GM18526 (cell line): Measurements from ENCODE around the gene ANKS1A.

Experiments
- POLR2A ChIP-seq: IDR thresholded peaks from 3 replicates; pipeline ENCODE4 v1.6.1; 2011; ENCODE audit not compliant: insufficient read length; ENCODE audit errors: extremely low read depth

ANKS1A gene

DNA sequence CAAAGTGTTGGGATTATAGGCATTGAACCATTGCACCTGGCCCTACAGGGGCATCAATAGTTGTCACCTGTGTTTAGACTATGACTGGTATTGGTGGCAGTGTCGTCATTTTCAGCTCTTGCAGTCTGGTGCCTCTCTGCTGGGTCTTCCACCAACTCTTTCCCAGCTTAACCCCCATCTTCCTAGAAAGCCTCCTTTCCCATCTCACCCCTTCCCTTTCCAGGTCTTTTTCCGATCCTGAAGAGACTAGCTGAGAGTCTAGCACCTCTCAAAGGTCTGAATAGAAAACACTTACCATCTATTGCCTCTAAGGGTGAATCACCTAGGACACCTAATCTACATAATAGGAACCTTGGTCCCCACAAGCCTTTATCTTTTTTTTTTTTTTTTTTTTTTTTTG lies 181.1 kb downstream of the ANKS1A start:
- TF ChIP-seq POLR2A = no peak

DNA sequence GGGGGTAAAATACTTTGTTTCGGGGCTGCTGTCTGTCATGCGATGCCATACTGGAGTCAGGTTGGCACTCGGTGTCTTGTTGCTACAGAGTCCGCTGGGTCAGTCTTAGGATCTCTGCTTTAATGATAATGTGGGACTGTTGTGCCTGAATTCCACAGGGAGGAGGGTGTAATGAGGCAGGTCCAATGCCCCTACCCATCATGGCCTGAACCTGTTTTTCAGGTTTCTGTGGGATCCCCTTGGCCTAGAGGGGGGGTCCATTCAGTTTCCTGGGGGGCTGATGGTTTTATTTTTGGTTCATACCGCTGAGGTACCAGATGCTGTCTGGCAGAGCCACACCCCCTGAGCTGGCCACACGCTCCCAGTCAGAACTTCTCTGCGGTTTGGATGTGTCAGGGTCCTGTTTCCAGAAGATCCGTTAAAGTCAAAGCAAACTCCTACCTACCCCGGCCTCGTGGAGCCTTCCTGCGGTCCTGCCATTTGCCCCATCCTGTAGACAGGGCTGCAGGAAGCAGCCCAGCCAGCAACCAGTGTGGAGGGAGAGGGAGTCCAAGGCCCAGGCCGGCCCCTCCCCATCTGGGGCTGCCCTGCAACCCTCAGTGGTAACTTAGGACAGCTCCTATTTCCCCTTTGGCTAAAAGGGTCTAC lies 182.4 kb downstream of the ANKS1A start:
- no peak for TF ChIP-seq POLR2A

- TF ChIP-seq POLR2A = no peak
These were observed 183.1 kb downstream of the ANKS1A start for GRCh38 chr6:35072051-35072697.

GRCh38 chr6:35072698-35073055 lies 183.6 kb downstream of the ANKS1A start:
- no peak for TF ChIP-seq POLR2A

DNA sequence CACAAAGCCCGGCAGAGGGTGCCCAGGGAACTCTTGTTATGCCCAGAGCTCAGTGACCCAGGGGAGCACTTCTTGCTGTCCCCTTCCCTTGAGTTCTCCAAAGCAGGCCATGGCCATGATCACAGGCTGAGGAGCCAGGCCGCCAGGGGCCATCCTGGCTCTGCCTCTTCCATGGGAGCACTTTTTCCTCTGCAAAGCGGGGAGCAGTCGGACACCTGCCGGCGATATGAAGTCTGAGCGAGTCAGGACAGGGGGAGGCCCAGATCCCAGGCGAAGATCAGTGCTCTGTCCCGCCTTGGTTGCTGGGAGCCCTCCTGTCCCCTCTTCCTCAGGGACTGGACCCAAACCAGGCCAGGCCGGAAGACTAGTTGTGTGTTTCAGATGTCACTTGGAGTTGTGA lies 184.2 kb downstream of the ANKS1A start:
- TF ChIP-seq POLR2A = no peak

DNA sequence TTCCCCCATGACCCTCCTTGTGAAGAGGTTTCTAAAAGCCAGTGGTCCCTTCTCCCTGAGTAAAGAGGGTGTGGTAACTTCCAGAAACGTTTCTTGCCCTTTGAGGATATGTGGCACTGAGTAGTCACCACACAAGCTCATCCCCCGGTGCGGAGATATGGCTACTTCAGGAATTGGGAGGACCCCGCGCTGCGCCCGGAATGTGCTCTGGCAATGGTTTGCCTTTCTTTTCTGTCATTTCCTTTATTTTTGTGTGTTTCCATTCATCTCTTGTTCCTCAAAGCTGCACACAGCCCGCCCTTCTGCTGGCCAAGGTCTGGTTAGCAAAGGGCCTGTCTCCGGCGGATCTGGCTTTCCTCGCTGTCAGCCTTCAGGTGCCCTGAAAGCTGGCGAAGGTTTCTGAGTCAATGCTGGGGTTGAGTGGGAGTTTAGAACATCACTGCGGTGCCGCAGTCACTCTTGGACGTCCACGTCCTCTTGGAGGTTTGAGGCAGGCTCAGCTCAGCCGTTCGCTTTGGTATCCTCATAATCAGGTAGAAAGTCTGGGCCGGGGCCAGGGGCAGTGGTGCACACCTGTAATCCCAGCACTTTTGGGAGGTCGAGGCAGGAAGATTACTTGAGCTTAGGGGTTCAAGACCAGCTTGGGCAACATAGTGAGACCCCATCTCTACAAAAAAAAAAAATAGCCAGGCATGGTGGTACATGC lies 184.9 kb downstream of the ANKS1A start:
- no peak for TF ChIP-seq POLR2A

- TF ChIP-seq POLR2A = no peak
These were observed 188.1 kb downstream of the ANKS1A start for GRCh38 chr6:35076997-35077712.

GRCh38 chr6:35077713-35078105 lies 188.7 kb downstream of the ANKS1A start:
- TF ChIP-seq POLR2A = no peak

DNA sequence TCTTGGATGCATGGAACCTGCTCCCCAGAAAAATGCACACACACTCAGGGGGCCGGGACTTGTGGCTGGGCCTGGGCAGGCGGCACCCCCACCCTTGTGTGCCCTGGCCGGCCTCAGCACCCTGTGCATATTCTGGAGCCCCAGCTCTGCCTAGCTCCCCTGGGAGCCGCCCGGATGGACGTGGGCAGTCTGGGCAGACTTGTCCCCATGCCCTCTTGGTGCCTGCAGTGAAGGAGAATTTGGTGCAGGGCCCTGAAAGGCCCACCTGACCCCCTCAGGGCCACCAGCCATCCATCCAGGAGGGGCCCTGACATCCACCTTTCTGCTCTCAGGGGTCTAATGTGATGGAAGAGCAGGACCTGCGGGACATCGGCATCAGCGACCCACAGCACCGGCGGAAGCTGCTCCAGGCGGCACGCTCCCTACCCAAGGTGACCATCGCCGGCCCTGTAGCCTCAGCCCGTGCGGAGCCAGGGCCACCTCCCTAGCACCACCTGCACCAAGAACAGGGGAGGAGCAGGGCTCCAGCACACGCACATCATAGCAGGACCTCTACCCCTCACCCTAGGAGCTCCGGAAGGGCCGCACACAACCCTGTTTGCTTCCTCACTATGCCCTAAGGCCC lies 189.3 kb downstream of the ANKS1A start:
- TF ChIP-seq POLR2A = no peak

DNA sequence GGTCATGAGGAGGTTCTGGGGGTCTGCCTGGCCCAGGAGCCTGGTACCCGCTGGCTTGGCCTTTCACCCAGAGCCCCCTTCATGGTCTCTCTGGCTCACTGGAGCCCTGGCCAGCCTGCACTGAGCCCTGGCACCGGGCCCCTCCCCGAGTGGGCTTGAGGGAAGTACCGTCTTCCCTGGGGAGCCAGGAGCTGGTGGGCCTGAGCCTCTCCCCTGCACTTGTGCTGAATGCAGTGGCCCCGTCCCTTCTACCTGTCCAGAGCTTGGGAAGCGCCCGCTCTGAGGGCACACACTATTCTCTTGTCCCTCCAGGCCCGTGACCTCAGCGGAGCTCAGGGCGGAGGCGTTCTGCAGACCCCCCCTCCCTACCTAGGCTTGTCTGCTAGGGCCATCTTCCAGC lies 189.8 kb downstream of the ANKS1A start:
- TF ChIP-seq POLR2A = no peak

GRCh38 chr6:35079311-35080000 lies 190.4 kb downstream of the ANKS1A start:
- TF ChIP-seq POLR2A = no peak

GRCh38 chr6:35080016-35080680 lies 191.1 kb downstream of the ANKS1A start:
- no peak for TF ChIP-seq POLR2A

- TF ChIP-seq POLR2A = no peak
These were observed 191.9 kb downstream of the ANKS1A start for GRCh38 chr6:35080821-35081425.

DNA sequence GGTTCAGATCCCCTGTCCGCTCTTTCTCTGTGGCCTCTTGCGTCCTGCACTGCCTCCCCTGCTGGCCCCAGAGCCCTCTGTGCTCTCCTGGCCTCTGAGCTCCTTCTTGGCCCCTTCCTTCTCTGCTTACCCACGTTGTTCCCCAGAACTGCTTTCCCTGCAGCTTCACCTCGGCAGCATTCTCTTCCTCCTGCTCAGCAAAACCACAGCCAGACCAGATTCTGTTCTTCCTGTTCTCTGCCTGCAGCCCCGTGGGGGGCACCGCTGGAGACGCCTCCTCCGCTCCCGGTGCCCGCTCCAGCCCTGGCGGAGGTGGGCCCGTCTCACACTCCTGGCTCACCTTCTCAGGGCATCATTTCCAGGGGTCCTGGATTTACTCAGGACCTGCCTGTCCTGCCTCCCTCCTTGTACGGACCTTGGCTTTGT lies 192.4 kb downstream of the ANKS1A start:
- no peak for TF ChIP-seq POLR2A

GRCh38 chr6:35082046-35082732 lies 193.1 kb downstream of the ANKS1A start:
- no peak for TF ChIP-seq POLR2A
